Astrocyte (in vitro differentiated cells and primary cell): ENCODE results near the gene ANKDD1A.

Experiments
- EZH2 ChIP-seq: IDR thresholded peaks from 2 replicates; pipeline ENCODE4 v1.6.1; 2012; ENCODE audit warnings: mild to moderate bottlenecking, low read length, inconsistent platforms; ENCODE audit not compliant: insufficient read depth
- TF ChIP-seq, protein P1 (sequence below): IDR thresholded peaks from 2 replicates; pipeline ENCODE4 v1.5.1; 2011; ENCODE audit warnings: low read depth, mild to moderate bottlenecking, inconsistent platforms, low read length, moderate library complexity; ENCODE audit not compliant: insufficient read depth

DNA sequence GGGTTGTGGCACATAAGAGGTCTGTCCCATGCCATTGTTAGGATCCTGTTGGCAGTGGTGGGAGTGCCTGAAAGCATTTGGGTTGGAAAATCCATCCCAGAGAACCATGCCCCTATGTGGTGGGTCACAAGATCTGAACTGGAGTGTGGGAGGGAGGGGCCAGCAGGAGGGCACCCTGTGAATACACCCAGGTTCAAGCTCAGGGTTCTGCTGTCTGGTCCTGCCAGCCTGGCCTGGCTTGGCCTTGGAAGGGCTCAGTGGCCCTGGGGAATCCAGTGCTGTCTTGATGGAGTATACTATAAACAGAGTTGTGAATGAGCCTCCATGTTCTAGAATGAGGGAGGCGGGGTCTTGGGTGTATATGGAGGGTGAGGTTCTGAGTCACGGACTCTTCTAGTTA is 11.8 kb downstream of the ANKDD1A start:
- TF ChIP-seq, protein P1, sequence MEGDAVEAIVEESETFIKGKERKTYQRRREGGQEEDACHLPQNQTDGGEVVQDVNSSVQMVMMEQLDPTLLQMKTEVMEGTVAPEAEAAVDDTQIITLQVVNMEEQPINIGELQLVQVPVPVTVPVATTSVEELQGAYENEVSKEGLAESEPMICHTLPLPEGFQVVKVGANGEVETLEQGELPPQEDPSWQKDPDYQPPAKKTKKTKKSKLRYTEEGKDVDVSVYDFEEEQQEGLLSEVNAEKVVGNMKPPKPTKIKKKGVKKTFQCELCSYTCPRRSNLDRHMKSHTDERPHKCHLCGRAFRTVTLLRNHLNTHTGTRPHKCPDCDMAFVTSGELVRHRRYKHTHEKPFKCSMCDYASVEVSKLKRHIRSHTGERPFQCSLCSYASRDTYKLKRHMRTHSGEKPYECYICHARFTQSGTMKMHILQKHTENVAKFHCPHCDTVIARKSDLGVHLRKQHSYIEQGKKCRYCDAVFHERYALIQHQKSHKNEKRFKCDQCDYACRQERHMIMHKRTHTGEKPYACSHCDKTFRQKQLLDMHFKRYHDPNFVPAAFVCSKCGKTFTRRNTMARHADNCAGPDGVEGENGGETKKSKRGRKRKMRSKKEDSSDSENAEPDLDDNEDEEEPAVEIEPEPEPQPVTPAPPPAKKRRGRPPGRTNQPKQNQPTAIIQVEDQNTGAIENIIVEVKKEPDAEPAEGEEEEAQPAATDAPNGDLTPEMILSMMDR, result no peak
- TF ChIP-seq EZH2, result no peak
